Progenitor cell of endocrine pancreas (in vitro differentiated cells): Measurements from ENCODE around the gene PLCG1. TPM values are rescaled to one million over a fixed set of nuclear protein-coding genes. Genes with fewer than 3 reads are reported as not detected.
A peak's percentile ranks its signal among the peaks of the same experiment; 100 is the strongest.

ENCODE experiments used
- DNase-seq: peaks from one replicate; pipeline ENCODE4 v3.0.0; 2021; ENCODE audit warnings: low spot score; ENCODE audit not compliant: unreplicated experiment
- H3K27ac Mint-ChIP-seq: 2 replicates; pipeline ENCODE4 v1.8.0; 2021; ENCODE audit warnings: mild to moderate bottlenecking, moderate library complexity, mixed read lengths
- H3K27me3 Mint-ChIP-seq: 2 replicates; pipeline ENCODE4 v1.8.0; 2021; ENCODE audit warnings: mixed read lengths
- H3K36me3 Mint-ChIP-seq: 2 replicates; pipeline ENCODE4 v1.8.0; 2022; ENCODE audit warnings: mixed read lengths; ENCODE audit not compliant: insufficient read depth
- H3K4me1 Mint-ChIP-seq: 2 replicates; pipeline ENCODE4 v1.8.0; 2021; ENCODE audit warnings: low read depth, mixed read lengths
- H3K4me3 Mint-ChIP-seq: 2 replicates; pipeline ENCODE4 v1.8.0; 2021; ENCODE audit warnings: low read depth, mild to moderate bottlenecking, moderate library complexity, mixed read lengths
- H3K9me3 Mint-ChIP-seq: 2 replicates; pipeline ENCODE4 v1.8.0; 2021; ENCODE audit warnings: low read depth, mixed read lengths
- CTCF ChIP-seq: fragments of 200-600 bp; sonication (generic); IDR thresholded peaks from one replicate; pipeline ENCODE4 v1.5.0; 2021; ENCODE audit warnings: antibody characterized with exemption, mild to moderate bottlenecking; ENCODE audit not compliant: unreplicated experiment
- total RNA-seq: library from RNA; stranded (reverse); gene quantifications from 2 replicates; pipeline ENCODE4 v1.2.1, GENCODE V29; 2021

Gene PLCG1
- total RNA-seq, 1 donor from 2014 or later = 395 TPM

- no peaks in the 10 kb centered on the region for H3K27me3 Mint-ChIP-seq
- H3K9me3 Mint-ChIP-seq = no peaks in the 10 kb centered on the region
- DNase-seq = peak; percentile 29
- H3K4me1 Mint-ChIP-seq = peaks cover 28% of the 10 kb centered on the region
- H3K4me3 Mint-ChIP-seq = peak overlapping the region; percentile 80
- TF ChIP-seq CTCF = peak; percentile 78
- peaks cover 7% of the 10 kb centered on the region for H3K36me3 Mint-ChIP-seq
- peak overlapping the region; percentile 95 for H3K27ac Mint-ChIP-seq
Measured at GRCh38 chr20:41135187-41135887, 2.0 kb upstream of the PLCG1 start.

GRCh38 chr20:41135888-41136679, 1.3 kb upstream of the PLCG1 start:
- Mint-ChIP-seq H3K4me3 (peak overlapping the region; percentile 80), H3K9me3 (no peaks in the 10 kb centered on the region), H3K27me3 (no peaks in the 10 kb centered on the region), H3K36me3 (peaks cover 9% of the 10 kb centered on the region), H3K27ac (peak overlapping the region; percentile 95), H3K4me1 (peaks cover 36% of the 10 kb centered on the region)
- no peak for DNase-seq
- no peak for TF ChIP-seq CTCF

- no peaks in the 10 kb centered on the region for H3K9me3 Mint-ChIP-seq
- H3K4me1 Mint-ChIP-seq = peaks cover 43% of the 10 kb centered on the region
- peak; percentile 66 for DNase-seq
- peaks cover 6% of the 10 kb centered on the region for H3K36me3 Mint-ChIP-seq
- H3K27ac Mint-ChIP-seq = peak overlapping the region; percentile 93
- H3K4me3 Mint-ChIP-seq = peak overlapping the region; percentile 85
- no peaks in the 10 kb centered on the region for H3K27me3 Mint-ChIP-seq
- TF ChIP-seq CTCF = no peak
Measured at GRCh38 chr20:41137614-41138474, 501 bp downstream of the PLCG1 start.

DNA sequence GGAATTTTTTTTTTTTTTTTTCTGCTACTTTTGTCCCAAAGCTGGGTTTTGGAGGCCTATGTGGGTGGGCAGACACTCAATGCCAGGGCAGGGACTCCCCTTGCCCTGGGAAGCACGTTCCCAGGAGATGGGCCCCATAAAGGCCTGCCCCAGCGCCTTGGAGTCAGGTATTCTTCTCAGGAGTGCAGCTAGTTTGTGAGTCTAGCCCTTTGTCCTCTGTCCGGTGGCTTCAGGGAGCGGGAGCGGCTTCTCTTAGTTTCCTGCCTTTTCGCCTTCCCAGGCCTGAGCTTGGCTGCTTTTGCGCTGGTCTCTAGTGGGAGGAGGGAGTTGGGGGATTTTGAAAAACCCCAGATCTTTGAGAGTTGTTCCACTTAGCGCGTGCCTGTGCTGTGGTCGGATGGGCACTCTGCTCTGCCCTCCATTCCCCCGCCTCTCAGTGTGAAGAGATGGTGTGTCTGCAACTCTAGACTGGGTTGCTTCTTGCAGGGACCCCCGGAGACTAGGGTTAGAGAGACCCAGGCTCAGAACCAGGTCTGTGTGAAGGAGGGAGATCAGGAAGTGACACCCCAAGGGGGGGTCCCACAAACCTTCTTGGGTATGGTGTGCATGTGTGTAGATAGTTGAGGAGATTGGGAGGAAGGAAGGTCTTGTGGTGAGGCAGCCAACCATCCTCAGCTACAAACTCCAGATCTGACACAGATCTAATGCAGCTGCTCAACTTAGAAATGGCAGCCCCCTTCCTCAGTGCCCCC, 1.3 kb downstream of the PLCG1 start:
- peak overlapping the region; percentile 93 for H3K27ac Mint-ChIP-seq
- no peak for TF ChIP-seq CTCF
- DNase-seq = no peak
- H3K9me3 Mint-ChIP-seq = no peaks in the 10 kb centered on the region
- H3K4me1 Mint-ChIP-seq = peaks cover 43% of the 10 kb centered on the region
- H3K27me3 Mint-ChIP-seq = no peaks in the 10 kb centered on the region
- H3K4me3 Mint-ChIP-seq = peak overlapping the region; percentile 85
- peaks cover 6% of the 10 kb centered on the region for H3K36me3 Mint-ChIP-seq
